NCI-H2081 treated with DMSO at 0.1 percent for 48 hours (cell line): Measurements from ENCODE around the gene RIN2.

Experiments used
- DNase-seq: peaks from one replicate; lab custom pipeline; 2025; lab: John Stamatoyannopoulos, UW

RIN2 gene

DNA sequence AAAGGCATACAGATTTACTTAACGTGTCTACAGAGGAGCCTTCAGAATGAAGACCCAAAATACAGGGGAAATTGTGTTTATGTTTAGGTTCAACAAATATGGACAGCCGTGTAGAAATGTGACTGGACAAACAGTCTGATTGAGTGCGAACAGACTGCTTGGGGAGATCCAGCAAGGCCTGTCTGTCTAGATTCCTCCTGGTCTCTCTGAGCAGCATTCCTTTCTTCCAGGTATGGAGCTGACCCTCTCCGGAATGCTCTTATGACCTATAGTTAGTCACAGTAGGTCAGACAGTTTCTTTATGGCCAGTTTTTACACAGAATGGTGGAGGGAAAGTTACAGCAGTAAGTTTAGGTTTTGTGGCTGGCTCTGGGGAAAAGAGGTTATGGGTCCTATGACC lies 9.0 kb downstream of the RIN2 start:
- DNase-seq = no peak

DNA sequence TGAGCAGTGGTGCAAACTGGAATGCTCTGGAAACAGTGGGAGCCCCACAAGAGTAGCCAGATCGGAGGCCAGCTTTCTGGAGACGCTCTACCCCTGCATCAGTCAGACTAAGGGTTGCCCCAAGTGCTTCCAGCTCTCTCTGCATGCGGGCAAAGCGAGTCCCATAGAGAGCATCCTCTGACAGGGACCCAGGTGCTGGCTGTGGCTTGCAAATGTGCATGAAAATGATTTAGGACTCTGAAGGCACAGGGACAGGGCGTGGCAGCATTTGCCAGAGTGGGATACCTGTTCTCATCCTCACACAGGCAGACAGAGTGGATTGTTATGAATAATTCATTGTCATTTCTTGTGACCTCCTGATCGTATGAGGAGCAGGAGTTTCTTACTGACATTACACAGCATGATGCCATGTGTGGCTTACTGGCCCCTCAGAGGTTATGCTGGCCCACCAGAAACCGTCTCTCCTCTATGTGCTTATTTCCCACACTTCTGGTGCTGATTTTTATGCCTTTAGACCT lies 10.3 kb downstream of the RIN2 start:
- DNase-seq = no peak

DNA sequence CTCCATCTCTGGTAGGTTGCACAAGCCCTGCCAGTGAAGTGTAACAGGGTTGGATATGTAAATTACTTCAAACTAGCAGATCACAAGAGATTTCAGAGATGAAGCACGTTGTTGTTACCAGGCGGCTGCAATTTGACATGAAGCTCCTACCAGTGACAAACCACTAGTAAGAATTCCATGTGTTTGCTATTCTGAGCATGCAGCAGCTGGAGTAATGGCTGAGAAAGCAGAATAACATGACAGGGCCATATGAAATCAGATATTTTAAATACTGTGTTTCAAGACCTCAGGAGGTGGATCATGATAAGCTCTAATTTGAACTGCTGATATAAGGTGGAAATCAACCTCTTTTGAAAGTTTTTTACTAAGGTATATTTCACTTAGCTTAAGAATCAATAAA lies 11.4 kb downstream of the RIN2 start:
- DNase-seq = no peak

DNA sequence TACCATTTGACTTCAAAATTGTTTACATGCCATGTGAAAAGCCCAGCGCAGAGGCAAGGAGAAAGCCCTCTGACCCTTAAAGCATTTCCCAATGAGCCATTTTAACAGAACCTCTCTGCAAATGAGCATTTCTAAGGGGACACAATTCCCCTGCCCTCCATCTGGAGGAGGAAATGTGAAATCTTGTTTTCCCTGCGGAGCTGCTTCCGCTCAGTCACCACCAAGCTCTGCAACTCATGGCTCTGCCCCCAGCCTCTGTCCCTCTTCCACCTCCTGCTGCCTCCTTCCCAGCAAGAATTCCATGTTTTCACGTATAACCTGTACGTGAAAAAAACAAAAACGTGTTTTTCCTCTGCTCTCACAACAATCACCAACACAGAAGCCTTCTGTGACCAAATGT lies 12.3 kb downstream of the RIN2 start:
- no peak for DNase-seq

DNA sequence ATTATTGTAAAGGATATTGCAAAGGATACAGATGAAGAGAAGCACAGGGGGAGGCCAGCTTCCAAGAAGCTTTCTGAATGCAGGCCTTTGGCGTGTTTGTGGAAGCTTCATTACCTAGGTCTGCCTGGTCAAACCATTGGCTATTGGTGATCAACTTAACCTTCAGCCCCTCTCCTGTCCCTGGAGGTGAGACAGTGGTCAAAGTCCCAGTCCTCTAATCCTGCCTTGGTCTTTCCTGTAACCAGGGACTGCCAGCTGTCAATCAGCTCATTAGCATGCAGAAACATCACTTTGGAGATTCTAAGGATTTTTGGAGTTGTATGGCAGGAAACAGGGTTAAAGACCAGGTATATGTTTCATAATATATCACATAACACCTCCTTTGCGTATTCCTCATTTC lies 13.0 kb downstream of the RIN2 start:
- no peak for DNase-seq

DNA sequence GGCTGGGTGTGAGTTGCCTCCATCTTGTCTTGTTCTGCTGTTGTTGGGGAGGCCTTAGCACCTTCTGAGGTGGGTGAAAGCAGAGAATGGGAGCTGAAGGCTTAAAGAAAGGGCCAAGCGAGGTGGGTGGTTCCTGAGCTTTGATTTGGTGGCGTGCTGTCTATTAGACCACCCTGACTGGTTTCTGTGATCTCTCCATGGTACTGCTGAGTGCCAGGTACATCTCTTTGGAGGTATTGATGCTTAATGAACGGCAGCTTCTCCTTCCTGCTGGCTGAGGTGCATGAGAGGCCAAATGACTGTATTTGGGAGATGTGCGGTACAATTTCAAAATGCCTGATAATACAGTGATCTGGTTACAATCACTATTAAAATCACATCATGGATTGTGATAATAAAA lies 15.4 kb downstream of the RIN2 start:
- DNase-seq = no peak

DNA sequence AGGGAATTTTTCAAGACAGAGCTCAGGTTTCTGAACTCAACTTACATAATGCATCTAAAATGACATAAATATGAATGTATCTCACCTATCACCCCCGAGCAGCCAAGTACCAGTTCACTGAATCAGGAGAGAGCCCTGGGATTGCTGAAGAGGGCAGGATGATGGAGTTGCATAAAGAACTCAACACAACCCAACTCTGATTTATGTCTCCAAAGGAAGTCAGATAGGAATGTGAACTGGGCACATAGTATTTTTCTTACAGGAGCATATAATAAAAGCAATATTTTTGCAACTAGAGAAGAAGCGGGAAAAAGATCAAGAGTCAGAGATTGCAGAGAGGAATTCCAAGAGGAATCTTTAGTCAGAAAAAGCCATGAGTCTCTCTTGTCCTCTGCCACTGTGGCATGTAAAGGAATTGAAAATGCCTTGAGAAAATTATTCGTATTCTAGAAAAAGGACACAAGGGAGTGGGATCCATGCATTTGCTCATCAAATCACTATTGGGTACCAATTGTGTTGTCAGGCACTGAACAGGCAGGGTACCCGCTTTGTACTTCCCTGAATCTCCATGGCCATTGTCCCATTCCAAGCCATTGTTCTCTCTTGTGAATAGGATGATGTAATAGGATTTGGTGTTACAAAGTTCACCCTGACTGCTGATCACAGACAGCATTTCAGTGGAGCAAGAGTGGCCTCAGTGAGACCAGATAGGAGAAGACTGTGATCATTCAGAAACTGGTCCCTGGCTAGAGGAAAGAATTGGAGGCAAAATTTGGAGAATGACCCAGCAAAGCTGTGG lies 16.3 kb downstream of the RIN2 start:
- no peak for DNase-seq

DNA sequence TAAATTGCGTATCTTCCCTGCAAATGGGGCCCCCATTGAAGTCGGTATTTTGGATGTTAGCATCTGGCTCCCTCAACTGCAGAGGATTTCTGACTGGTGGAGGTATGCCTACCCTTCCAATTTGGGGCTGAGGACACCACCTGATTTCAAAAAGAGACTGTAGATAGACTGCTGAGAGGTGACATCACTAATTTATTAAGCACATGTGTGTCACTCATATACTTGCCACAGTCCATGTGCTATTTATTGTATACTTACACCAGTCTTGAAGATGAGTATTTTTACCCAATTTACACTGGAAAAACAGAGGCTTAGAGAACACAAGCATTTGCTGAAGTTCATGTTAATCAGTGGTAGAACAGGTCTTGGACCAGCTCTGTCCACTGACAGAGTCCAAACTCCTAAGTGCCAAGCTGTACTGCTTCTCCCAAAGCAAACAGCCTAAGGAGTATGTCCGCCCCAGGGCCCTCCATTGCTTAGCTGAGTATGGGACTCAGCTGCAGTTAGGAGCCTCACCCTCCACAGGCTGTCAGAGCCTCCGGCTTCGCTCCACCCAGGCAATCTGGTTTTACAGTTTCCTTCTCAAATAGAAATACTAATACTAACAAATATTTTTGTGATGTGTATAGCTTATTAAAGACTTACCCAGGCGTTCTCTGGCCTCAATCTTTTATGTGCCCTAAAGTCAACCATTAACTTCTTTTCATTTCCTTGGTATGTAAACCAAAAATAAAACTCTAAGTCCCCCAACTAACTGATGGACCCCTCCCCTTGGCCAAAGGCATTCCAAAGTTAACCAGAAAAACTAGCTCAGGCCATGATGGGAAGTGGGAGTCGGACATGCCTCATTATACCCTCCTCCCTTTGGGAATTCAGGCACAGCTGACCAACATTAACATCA lies 17.5 kb downstream of the RIN2 start:
- no peak for DNase-seq

DNA sequence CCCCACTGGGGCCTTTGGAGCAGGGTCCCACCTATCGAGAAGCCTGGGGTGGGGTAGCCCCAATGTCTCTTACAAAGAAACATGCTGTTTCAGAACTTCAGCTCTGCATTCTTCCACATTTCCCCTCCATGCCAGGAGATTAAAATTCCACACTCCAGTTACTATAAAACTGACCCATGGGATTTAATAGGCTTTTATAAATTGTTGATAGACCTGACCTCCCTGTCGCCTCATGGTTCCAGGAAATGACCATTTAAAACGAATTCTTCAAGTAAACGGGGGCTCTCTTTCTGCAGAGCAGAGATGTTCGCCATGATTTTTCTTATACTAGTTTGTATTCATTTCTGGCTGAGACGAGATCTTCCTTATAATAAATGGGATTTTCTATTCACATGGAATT lies 19.3 kb downstream of the RIN2 start:
- DNase-seq = no peak

DNA sequence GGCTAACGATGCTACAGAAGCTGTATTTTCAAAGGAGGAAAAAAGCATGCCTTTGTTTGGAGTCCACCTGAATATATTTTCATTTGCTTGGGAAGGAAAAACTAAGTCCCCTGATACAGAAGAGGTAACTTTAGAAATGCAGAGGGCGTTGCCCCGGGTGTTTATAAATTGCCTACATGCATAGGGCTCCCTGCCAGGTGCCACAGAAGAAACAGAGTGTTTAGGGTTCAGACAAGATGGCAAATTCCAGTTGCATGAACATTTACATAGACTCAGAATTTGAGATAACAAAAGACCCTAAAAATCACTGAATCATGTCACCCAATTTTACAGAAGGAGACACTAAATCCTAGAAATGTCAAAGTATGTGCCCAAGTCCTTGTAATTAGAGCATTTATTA lies 19.9 kb downstream of the RIN2 start:
- no peak for DNase-seq

DNA sequence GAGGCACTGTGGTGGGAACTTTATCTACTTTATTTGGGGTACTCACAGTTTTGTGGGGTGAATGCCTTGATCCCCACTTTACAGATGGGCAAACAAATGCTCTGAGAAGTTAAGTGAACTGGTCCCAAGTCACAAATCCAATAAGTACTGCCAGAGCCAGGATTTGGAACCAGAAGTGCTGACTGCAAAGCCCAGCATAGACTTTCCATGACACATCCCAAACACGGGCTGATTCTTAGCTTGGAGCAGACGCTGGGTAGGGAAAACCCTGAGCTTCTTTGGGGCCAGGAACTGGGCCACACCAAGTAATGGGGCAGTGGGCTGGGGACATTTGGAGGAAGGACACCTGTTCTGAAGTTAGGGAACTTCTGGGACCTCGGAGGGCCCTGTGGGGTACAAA lies 20.3 kb downstream of the RIN2 start:
- DNase-seq = no peak

DNA sequence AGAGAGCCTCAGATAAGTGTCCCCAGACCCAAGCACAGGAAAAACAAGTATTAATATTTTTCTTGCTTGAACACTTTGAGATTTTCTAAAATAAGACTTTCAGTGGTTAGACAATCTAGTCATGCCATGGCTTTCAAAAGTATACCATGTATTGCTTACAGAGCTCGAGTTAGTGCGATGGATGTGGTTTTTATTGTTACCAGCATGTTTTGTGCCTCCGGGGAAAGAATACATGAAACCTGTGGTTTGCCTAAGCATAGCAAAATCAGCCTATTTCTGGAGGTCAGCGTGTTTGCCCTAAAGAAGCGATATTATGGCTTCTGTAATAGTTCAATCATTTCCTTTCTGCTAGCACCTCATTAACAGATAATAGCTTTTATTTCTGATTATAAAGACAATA lies 21.6 kb downstream of the RIN2 start:
- DNase-seq = no peak

DNA sequence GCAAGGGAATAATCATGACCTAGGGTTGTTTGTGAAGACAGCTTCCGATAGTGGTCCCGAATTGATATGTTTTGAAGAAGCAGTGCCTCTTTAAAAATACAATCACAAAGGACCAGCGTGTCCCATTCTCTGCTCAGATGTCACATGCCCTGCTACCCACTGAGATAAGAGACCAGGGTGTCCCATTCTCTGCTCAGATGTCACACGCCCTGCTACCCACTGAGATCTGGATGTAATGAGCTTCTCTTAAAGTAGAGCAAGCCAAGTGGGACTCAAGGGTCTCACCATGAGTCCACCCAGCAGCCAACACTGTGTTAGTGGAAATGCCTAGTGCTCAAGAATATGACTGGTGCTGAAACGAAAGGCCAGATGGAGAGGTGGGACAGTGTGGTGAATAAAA lies 22.2 kb downstream of the RIN2 start:
- no peak for DNase-seq

DNA sequence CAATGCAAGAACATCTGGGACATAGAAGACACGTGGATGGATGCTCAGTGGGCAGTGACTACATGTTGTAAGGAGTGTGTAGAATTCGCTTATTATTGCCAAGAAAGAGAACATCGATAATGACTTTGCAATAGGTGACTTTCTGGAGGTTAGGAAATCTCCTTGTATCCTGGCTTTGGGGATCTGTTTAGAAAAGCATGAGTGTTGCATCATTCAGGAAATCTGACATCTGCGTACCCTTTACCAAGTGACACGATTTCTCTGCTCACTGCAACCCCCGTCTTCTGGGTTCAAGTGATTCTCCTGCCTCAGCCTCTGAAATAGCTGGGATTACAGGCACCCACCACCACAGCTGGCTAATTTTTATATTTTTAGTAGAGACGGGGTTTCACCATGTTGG lies 23.2 kb downstream of the RIN2 start:
- no peak for DNase-seq

DNA sequence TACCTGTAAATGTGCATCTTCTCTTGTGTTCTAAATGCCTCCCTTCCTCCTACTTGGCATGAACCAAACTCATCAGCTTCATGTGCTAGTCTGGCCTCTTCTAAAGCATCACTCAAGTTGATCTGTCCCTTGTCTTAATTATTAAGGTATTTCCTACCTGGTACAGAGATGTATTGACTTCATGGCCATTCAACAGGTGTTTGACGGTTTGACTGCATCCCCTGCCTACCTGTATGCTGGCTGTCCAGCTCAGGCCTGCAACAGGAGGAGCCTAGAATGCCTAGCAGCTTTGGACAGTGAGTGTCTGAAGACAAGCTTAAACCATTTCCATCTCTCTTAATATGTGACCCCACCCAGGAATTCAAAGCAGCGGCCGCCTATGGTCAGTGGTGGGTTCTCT lies 24.6 kb downstream of the RIN2 start:
- no peak for DNase-seq

DNA sequence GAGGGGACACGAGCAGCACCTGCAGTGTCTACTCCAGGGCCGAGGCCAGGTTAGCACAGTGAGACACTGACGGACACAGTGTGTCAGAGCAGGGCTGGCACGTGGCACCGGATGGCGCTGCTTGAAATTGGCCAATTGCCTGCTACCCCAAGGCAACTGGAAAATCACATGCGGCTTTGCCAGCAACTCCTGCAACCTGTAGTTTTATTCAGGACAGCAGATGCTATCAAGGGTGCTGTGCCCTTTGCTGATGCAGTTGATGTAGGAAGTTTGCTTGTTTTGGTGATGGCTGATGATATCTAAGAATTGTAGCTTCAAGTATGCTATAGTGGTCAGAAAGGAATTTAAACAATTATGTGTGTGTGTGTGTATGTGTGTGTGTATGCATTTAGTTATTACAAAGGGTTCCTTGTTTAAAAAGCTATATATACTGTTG lies 25.9 kb downstream of the RIN2 start:
- no peak for DNase-seq

DNA sequence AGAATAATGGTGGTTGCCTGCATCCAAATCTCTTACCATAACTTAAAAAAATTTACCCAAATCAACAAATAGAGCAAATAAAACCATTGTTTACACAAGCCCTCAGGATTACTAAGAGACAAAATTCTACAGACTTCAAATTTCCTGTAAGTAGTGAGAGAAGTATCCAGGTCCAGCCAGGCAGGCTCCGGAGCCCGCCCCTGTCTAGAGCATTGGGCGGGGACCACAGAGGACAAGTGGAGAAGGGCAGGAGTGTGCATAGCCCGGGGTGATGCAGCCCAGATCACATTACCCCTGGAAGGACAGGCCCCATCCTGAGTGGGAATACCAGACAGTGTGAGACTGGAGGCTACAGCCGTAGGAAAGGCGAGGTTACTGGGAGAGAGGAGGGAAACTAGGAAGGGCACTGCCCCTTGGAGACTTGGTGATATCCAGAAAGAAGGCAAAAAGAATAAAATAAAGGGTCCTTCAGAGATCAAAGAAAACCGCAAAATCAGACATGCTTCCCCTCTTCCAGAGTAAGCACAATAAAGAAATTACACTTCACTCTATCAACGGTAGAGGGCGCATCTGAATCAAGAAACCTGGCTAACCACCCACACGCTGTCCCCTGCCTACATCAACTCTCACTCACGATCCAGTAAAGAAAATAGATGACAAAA lies 26.6 kb downstream of the RIN2 start:
- no peak for DNase-seq

DNA sequence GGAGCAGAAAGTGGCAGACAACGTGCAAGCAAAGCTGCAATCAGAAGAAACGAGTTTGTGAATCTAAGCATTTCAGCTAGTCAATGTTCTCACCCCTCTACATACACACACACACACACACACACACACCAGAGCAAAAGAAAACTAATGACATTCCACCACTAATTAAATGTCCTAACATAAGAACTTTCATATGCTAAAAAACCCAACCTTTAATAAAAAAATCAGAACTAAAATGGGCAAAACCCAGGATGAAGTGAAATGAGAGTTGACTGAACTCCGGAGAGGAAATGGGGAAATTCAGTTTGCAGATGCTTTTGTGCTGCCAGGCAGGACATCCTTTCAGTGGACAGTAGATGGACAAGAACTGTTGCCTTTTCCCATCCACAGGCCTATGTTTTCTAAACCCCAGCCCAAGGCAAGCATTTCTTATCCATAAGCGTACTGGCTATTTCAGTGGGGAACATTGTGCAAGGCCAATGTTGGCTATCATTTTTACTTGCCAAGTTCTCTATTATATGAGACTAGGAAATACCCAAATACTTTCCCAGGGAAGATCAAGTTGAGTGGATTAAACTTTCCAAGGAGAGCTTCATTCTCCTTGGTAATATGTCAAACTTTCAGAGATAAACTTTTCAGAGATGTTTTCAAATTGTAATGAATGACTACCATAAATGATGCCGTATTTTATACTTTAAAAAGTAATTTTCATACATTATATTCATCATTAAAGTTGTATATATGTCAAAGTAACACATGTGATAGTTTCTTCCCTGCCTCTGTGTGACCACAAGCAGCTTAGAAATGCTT lies 27.3 kb downstream of the RIN2 start:
- no peak for DNase-seq

DNA sequence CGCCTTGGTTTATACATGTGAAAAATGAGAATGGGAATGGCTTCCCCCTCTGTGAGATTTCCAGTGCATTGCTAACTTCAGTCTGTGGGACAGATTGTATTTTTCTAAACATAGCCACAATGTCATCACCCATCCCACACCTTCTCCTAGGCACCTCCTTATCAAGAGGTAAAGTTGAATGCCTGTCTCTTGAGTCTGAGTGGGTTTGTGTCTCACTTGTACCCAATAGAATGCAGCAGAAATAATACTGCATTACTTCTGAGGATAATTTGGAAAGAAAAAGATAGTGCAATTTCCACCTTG lies 27.9 kb downstream of the RIN2 start:
- DNase-seq = no peak

DNA sequence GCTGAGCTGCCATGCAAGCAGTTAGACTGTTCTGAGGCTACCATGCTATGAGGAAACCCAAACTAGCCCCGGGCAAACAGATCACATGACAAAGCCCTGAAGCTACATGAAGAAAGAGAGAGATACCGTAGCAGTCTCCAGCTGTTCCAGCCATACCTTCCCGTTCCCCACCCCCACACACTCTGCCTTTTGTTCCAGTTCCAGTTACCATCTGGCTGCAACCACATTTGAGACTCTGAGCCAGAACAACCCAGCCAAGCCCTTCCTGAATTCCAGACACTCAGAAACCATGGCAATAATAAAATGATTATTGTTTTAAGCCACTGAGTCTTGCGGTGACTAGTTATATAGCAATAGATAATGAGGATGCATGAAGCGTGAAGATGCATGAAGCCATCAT lies 28.3 kb downstream of the RIN2 start:
- DNase-seq = no peak

DNA sequence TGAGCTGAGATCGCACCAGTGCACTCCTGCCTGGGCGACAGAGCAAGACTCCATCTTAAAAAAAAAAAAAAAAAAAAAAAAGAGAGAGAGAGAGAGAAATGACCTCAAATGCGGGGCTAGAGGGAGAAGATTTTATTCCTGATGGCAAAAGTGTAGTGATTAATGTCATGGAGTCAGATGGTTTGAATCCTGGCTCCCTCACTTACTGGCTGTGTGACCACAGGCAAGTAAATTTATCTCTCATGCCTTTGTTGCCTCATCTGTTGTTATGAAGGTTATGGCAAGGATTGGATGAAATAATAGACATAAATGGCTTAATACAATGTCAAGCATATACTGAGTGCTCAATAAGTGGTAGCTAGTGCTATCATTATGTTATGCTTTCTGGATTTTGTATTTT lies 29.3 kb downstream of the RIN2 start:
- no peak for DNase-seq

DNA sequence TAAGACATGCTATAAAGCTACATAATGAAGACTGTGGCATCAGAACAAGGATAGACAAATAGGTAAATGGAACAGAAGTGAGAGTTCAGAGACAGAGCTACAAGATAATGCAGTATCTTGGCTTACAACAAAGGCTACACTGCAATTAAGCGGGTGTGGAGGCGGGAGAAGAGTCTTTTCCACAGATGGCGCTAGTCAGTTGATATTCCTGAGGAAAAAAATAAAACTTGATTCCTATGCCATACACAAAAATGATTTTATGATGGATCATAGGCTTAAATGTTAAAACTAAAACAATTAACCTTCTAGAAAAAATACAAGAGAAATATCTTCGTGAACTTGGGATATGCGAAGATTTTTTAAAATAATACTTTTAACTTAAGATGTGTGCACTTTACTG lies 31.0 kb downstream of the RIN2 start:
- no peak for DNase-seq
